Subcutaneous adipose tissue (tissue), 4 donors: Measurements from ENCODE around the gene TMCC3. TPM values are rescaled to one million over a fixed set of nuclear protein-coding genes. Genes with fewer than 3 reads are reported as not detected.

Source experiments
- total RNA-seq, 4 donors: library from RNA; depleted of rRNA; stranded (reverse); fragments of >200 nt; gene quantifications; one replicate each; pipeline ENCODE4 v1.1.0, GENCODE V29; 2016
- TF ChIP-seq, protein P1 (sequence below): fragments of 450-650 bp; IDR thresholded peaks from one replicate; pipeline ENCODE4 v1.5.1; 2016; ENCODE audit warnings: low read depth, mild to moderate bottlenecking, control low read depth, antibody characterized with exemption, moderate library complexity

TMCC3 gene
- total RNA-seq, 4 donors from 2014 or later, result 9.9 to 44.8 (median 17.2) TPM

DNA sequence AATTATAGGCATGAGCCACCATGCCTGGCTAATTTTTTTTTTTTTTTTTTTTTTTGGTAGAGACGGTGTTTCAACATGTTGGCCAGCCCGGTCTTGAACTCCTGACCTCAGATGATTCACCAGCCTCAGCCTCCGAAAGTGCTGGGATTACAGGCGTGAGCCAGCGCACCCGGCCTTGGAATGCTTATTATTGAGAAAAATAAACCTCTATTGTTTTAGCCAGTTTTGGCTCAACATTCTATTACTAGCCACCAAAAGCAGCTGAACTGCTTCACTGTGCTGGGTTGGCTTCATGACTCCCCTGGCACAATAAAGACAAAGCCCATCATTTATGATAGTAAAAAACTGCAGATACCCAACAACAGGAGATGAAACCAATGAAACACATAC lies 97.2 kb downstream of the TMCC3 start:
- TF ChIP-seq, protein P1, sequence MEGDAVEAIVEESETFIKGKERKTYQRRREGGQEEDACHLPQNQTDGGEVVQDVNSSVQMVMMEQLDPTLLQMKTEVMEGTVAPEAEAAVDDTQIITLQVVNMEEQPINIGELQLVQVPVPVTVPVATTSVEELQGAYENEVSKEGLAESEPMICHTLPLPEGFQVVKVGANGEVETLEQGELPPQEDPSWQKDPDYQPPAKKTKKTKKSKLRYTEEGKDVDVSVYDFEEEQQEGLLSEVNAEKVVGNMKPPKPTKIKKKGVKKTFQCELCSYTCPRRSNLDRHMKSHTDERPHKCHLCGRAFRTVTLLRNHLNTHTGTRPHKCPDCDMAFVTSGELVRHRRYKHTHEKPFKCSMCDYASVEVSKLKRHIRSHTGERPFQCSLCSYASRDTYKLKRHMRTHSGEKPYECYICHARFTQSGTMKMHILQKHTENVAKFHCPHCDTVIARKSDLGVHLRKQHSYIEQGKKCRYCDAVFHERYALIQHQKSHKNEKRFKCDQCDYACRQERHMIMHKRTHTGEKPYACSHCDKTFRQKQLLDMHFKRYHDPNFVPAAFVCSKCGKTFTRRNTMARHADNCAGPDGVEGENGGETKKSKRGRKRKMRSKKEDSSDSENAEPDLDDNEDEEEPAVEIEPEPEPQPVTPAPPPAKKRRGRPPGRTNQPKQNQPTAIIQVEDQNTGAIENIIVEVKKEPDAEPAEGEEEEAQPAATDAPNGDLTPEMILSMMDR, result no peak

DNA sequence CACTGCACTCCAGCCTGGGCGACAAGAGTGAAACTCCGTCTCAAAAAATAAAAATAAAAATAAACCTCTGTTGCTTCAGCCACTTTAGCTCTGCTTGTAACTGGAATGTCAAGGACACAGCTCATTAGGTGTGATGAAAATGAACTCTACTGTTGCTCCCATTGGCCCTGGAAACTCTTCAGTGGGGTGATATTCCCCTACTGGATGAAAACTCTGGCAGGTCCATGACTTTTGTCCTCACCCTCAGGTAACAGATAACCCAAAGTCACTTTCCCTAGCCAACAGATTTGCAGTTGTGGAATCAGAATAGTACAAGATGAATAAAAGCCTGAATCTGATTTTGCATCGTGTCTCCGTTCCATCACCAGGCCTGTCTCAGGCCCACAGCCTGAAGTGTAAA lies 98.5 kb downstream of the TMCC3 start:
- TF ChIP-seq, protein P1, result no peak

DNA sequence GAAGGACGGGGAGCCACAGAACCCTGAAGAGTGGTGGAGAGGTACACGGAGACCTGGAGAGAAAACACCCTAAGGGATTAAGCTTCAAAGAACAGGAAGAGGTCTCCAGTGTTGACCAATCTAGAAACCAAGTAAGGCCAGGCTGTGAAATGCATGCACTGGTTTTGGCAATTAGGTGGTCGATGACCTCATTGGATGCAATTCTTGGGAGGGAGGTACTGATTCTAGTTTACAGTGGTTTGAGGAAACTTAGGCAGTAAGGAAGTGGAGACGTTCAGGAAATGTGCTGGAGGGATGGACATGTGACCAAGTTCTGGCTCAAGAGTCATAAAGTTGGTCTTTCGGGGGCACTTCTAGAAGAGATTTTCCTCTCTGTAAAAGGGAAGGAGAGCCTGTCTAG lies 99.4 kb downstream of the TMCC3 start:
- TF ChIP-seq, protein P1, result no peak

DNA sequence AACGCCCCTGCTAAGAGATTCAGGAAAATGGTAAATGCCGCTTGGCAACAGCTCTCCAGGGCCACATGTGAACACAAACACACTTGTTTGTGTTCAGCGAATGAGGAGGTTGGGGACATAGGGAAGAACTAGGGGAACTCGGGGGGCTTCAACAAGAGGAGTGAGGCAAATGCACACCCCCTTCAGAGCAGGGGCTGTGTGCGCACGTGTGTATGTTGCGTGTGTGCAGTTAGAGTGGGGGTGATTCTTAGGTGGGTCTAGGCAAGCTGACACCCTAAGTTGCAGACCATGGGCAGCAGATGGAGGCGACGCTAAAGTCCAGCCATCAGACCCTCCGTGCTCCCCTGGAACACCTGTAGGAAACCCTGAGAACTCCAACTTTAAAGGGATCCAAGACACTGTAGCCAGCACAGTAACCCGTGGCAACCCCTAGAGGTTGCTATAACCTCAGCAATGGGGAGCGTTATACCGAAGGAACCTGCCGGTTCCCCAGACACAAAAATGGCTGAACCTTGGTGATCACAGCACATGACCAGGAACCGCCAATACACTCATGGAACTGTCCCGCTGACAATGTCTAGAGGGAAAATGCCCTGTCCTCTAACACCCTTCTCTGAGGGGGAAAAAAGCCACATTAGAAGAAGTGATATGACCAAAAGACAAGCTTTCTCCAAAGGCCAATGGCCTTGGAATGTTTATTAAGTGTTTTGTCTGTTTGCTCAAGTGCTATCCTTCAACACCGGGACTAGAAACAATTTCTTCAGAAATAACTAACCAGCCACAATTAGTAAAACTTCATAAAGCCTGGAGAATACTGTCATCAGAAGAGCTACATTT lies 104.2 kb downstream of the TMCC3 start:
- TF ChIP-seq, protein P1, result no peak

DNA sequence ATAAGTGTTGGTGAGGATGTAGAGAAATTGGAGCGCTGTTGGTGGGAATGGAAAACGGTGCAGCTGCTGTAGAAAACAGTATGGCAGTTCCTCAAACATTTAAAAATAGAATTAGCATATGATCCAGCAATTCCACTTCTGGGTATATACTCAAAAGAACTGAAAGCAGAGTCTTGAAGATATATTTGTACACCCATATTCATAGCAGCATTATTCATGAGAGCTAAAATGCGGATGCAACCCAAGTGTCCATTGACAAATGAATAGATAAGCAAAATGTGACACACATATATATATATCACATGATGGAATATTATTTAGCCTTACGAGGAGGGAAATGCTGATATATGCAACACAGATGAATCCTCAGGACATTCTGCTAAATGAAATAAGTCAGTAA lies 106.0 kb downstream of the TMCC3 start:
- TF ChIP-seq, protein P1, result no peak

DNA sequence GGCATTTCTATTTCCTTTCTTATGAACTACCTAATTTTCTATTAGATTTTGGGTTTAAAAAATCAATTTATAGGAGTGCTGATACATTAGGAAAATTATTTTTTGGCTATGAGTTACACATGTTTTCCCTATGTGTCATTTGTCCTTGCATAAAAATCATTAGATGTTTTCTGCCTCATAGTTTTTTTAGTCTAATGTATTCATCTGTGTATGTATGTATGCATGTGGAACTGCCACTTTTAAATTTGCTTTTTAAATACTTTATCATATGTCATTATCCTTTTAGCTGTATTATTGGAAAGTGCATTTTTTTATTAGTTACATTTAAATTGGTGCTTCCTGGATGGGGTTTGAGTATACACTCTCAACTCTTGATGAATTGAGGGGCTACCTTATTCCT lies 112.0 kb downstream of the TMCC3 start:
- TF ChIP-seq, protein P1, result no peak

DNA sequence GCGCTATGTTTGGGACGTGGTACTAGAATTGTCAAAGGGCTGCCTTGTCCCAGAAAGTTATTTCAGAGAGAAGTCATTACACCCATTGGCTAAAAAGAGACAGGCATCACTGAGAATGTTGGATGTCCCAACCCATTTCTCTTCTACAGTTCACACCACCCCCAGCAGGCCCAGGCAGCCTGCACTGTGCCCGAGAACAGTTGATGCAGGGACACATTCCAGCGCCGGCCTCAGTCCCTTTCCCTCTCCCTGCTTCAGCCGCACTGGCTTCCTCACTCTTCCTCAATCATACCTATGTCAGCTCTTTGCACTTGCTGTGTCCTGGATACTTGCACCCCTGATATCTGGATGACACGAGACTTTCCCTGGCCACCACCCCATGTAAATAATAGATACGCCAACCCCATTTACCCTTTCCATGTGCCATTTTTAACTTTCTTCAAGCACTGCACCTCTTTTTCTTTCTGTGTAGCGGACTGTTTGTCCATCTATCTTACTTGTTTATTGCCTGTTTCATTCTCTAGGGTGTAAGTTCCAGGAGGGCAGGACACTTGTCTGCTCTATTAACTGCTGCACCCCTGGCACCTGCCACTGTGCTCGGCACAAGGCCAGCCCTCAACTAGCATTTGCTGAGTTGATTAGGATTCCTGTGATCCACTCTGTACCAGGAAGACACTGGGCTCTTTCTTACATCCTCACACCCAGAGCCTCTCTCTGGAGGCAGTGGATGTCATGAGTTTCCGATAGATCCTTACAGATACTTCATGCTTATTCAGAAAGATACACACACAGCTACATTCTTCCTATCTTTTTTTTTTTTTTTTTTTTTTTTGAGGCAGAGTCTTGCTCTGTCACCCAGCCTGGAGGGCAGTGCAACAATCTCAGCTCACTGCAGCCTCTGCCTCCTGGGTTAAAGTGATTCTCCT lies 114.1 kb downstream of the TMCC3 start:
- TF ChIP-seq, protein P1, result no peak
